H9 (cell line): ENCODE measurements around the gene TTC28. TPM values are rescaled to one million over a fixed set of nuclear protein-coding genes. Genes with fewer than 3 reads are reported as not detected.

Experiments
- DNase-seq: peaks from one replicate; pipeline ENCODE4 v3.0.0-alpha.2; 2017
- H2AFZ ChIP-seq: one replicate; pipeline ENCODE4 v1.6.1; 2013; ENCODE audit warnings: mild to moderate bottlenecking, low read length, control low read depth, moderate library complexity
- H2AK5ac ChIP-seq: 2 replicates; pipeline ENCODE4 v1.6.1; 2013; ENCODE audit warnings: low read length, control low read depth, mixed read lengths; ENCODE audit not compliant: insufficient read length
- H2BK120ac ChIP-seq: one replicate; pipeline ENCODE4 v1.6.1; 2013; ENCODE audit warnings: low read depth, mild to moderate bottlenecking, low read length, control low read depth, inconsistent platforms; ENCODE audit not compliant: poor library complexity, severe bottlenecking
- H2BK12ac ChIP-seq: 2 replicates; pipeline ENCODE4 v1.6.1; 2013; ENCODE audit warnings: low read length, control low read depth, mixed read lengths, low read depth; ENCODE audit not compliant: insufficient read length
- H2BK15ac ChIP-seq: 2 replicates; pipeline ENCODE4 v1.6.1; 2013; ENCODE audit warnings: low read depth, low read length, control low read depth
- H2BK20ac ChIP-seq: one replicate; pipeline ENCODE4 v1.6.1; 2013; ENCODE audit warnings: low read depth, mild to moderate bottlenecking, low read length, control low read depth, inconsistent platforms; ENCODE audit not compliant: poor library complexity, severe bottlenecking
- H2BK5ac ChIP-seq: 2 replicates; pipeline ENCODE4 v1.6.1; 2013; ENCODE audit warnings: low read length, control low read depth, mixed read lengths; ENCODE audit not compliant: insufficient read length
- H3K14ac ChIP-seq: 2 replicates; pipeline ENCODE4 v1.6.1; 2013; ENCODE audit warnings: low read length, control low read depth; ENCODE audit not compliant: insufficient read depth
- H3K18ac ChIP-seq: 2 replicates; pipeline ENCODE4 v1.6.1; 2013; ENCODE audit warnings: low read depth, mild to moderate bottlenecking, mixed read lengths, low read length, control low read depth; ENCODE audit not compliant: insufficient read length
- H3K23ac ChIP-seq: 2 replicates; pipeline ENCODE4 v1.6.1; 2013; ENCODE audit warnings: low read length, control low read depth, mixed read lengths, low read depth; ENCODE audit not compliant: insufficient read length
- H3K23me2 ChIP-seq: 2 replicates; pipeline ENCODE4 v1.6.1; 2013; ENCODE audit warnings: low read depth, mild to moderate bottlenecking, mixed read lengths, low read length, control low read depth; ENCODE audit not compliant: insufficient read length, poor library complexity, severe bottlenecking
- H3K27ac ChIP-seq: 2 replicates; pipeline ENCODE4 v1.5.1; 2013; ENCODE audit warnings: low read length, control low read depth, mixed read lengths, low read depth; ENCODE audit not compliant: insufficient read length
- H3K27me3 ChIP-seq: 2 replicates; pipeline ENCODE4 v1.6.1; 2013; ENCODE audit warnings: low read length, control low read depth, inconsistent platforms; ENCODE audit not compliant: insufficient read depth
- H3K4ac ChIP-seq: 2 replicates; pipeline ENCODE4 v1.6.1; 2013; ENCODE audit warnings: low read depth, mild to moderate bottlenecking, control low read depth, inconsistent platforms, low read length, moderate library complexity
- H3K4me1 ChIP-seq: 2 replicates; pipeline ENCODE4 v1.6.1; 2013; ENCODE audit warnings: low read length, control low read depth, inconsistent platforms; ENCODE audit not compliant: insufficient read depth
- H3K4me2 ChIP-seq: 2 replicates; pipeline ENCODE4 v1.6.1; 2013; ENCODE audit warnings: low read length, control low read depth, mixed read lengths; ENCODE audit not compliant: insufficient read length, insufficient read depth
- H3K56ac ChIP-seq: 2 replicates; pipeline ENCODE4 v1.6.1; 2013; ENCODE audit warnings: low read depth, mild to moderate bottlenecking, mixed read lengths, low read length, control low read depth; ENCODE audit not compliant: insufficient read length
- H3K79me1 ChIP-seq: 2 replicates; pipeline ENCODE4 v1.6.1; 2013; ENCODE audit warnings: low read depth, mild to moderate bottlenecking, moderate library complexity, low read length, control low read depth, inconsistent platforms; ENCODE audit not compliant: insufficient read depth, poor library complexity, severe bottlenecking
- H3K79me2 ChIP-seq: 2 replicates; pipeline ENCODE4 v1.6.1; 2013; ENCODE audit warnings: low read length, control low read depth, inconsistent platforms; ENCODE audit not compliant: insufficient read depth
- H3K9ac ChIP-seq: 2 replicates; pipeline ENCODE4 v1.6.1; 2013; ENCODE audit warnings: low read length, control low read depth, mixed read lengths; ENCODE audit not compliant: insufficient read length; ENCODE audit errors: extremely low read depth
- H3K9me3 ChIP-seq: one replicate; pipeline ENCODE4 v1.6.1; 2013; ENCODE audit warnings: low read depth, low read length, inconsistent platforms; ENCODE audit not compliant: control insufficient read depth
- H3T11ph ChIP-seq: one replicate; pipeline ENCODE4 v1.6.1; 2013; ENCODE audit warnings: mild to moderate bottlenecking, low read length, control low read depth, inconsistent platforms
- H4K20me1 ChIP-seq: one replicate; pipeline ENCODE4 v1.6.1; 2013; ENCODE audit not compliant: control insufficient read depth, insufficient read length, insufficient read depth
- H4K5ac ChIP-seq: 2 replicates; pipeline ENCODE4 v1.6.1; 2013; ENCODE audit warnings: low read depth, mild to moderate bottlenecking, mixed read lengths, low read length, control low read depth; ENCODE audit not compliant: insufficient read length
- H4K8ac ChIP-seq: replicated peaks from 2 replicates; pipeline ENCODE4 v1.6.1; 2013; ENCODE audit warnings: low read length, control low read depth, mixed read lengths, low read depth; ENCODE audit not compliant: insufficient read length
- H4K91ac ChIP-seq: 2 replicates; pipeline ENCODE4 v1.6.1; 2013; ENCODE audit warnings: low read depth, mild to moderate bottlenecking, moderate library complexity, mixed read lengths, low read length, control low read depth; ENCODE audit not compliant: insufficient read length
- H3K27ac Mint-ChIP-seq, 3 experiments: 2 replicates in 2 of 3; 3 replicates in 1 of 3; pipeline ENCODE4 v1.8.0; 2020 to 2021; ENCODE audit warnings: mixed read lengths in 3 of 3, mild to moderate bottlenecking in 1 of 3, moderate library complexity in 1 of 3
- H3K27me3 Mint-ChIP-seq: 2 replicates; pipeline ENCODE4 v1.8.0; 2021; ENCODE audit warnings: low read depth, mild to moderate bottlenecking, moderate library complexity, mixed read lengths
- H3K36me3 Mint-ChIP-seq, 3 experiments: 2 replicates in 2 of 3; 3 replicates in 1 of 3; pipeline ENCODE4 v1.8.0; 2020 to 2021; ENCODE audit warnings: low read depth in 3 of 3, mixed read lengths in 3 of 3; ENCODE audit not compliant: insufficient read depth in 1 of 3
- H3K4me1 Mint-ChIP-seq, 2 experiments: 2 replicates each; pipeline ENCODE4 v1.8.0; 2020; ENCODE audit warnings: mixed read lengths in 2 of 2
- H3K4me3 Mint-ChIP-seq, 2 experiments: 2 replicates in 1 of 2; 3 replicates in 1 of 2; pipeline ENCODE4 v1.8.0; 2020 to 2021; ENCODE audit warnings: mild to moderate bottlenecking in 2 of 2, mixed read lengths in 2 of 2, moderate library complexity in 1 of 2
- H3K9me3 Mint-ChIP-seq, 2 experiments: 2 replicates in 1 of 2; 3 replicates in 1 of 2; pipeline ENCODE4 v1.8.0; 2020; ENCODE audit warnings: mild to moderate bottlenecking in 2 of 2, mixed read lengths in 2 of 2, moderate library complexity in 1 of 2
- total RNA-seq: library from RNA; stranded (reverse); gene quantifications from 2 replicates; pipeline ENCODE4 v1.2.1, GENCODE V29; 2021
- TF ChIP-seq, protein P1 (sequence below): fragments of 200-600 bp; sonication (generic); conservative IDR thresholded peaks from 3 replicates; pipeline ENCODE4 v1.8.0; 2021; ENCODE audit warnings: antibody characterized with exemption, mild to moderate bottlenecking

TTC28 gene
- total RNA-seq, 1 experiment from 2014 or later, result 13.6 TPM

DNA sequence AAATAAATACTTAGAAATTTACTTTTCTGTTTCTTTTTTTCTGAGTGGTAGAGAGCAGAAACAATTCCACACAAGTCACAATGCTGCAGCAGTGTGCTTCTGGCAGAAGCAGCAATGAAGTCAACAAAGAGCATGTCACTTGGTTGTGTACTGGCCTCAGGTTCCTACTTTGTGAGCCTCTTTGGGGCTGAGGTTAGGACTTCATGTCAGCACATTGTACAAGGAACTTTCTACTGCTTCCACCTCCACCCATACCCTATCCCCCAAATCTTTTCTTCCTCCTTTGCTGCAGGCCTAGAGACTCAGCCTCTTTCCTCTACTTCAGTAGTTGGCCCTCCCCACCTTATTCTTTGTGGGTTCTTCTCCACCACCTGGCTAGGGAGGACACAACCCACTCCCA is 507.9 kb downstream of the TTC28 start:
- peaks cover 7 to 13% of the 10 kb centered on the region in 2 experiments; a peak in 4 of 5 replicates for H3K9me3 Mint-ChIP-seq

More for the DNA sequence above, 507.9 kb downstream of the TTC28 start:
- Histone ChIP-seq H2BK20ac (no peak overlapping the region), H3K9me3 (no peaks in the 10 kb centered on the region), H2BK15ac (no peak overlapping the region), H4K91ac (no peak overlapping the region), H3K4me1 (no peaks in the 10 kb centered on the region), H4K20me1 (no peaks in the 10 kb centered on the region), H3K79me1 (no peaks in the 10 kb centered on the region), H4K5ac (no peak overlapping the region), H3K23ac (no peak overlapping the region), H3K9ac (no peak overlapping the region), H3T11ph (no peak overlapping the region), H3K14ac (no peak overlapping the region), H2BK5ac (no peak overlapping the region), H3K56ac (no peak overlapping the region), H3K79me2 (no peaks in the 10 kb centered on the region), H2BK120ac (no peak overlapping the region), H3K27me3 (no peaks in the 10 kb centered on the region), H2AK5ac (no peak overlapping the region), H2BK12ac (no peak overlapping the region), H3K4ac (no peak overlapping the region), H3K23me2 (no peaks in the 10 kb centered on the region), H2AFZ (no peak overlapping the region), H3K18ac (no peak overlapping the region), H3K27ac (no peak overlapping the region), H4K8ac (no peak overlapping the region), H3K4me2 (no peak overlapping the region)
- peak overlapping the region in 1 of 3 experiments; percentile 77; a peak in 1 of 7 replicates for H3K27ac Mint-ChIP-seq
- H3K27me3 Mint-ChIP-seq, result no peaks in the 10 kb centered on the region; the same call in none of the 2 replicates
- TF ChIP-seq, protein P1, sequence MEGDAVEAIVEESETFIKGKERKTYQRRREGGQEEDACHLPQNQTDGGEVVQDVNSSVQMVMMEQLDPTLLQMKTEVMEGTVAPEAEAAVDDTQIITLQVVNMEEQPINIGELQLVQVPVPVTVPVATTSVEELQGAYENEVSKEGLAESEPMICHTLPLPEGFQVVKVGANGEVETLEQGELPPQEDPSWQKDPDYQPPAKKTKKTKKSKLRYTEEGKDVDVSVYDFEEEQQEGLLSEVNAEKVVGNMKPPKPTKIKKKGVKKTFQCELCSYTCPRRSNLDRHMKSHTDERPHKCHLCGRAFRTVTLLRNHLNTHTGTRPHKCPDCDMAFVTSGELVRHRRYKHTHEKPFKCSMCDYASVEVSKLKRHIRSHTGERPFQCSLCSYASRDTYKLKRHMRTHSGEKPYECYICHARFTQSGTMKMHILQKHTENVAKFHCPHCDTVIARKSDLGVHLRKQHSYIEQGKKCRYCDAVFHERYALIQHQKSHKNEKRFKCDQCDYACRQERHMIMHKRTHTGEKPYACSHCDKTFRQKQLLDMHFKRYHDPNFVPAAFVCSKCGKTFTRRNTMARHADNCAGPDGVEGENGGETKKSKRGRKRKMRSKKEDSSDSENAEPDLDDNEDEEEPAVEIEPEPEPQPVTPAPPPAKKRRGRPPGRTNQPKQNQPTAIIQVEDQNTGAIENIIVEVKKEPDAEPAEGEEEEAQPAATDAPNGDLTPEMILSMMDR, result no peak
- peaks cover 6 to 10% (median 8%) of the 10 kb centered on the region in 3 experiments; a peak in 6 of 7 replicates for H3K36me3 Mint-ChIP-seq
- no peak for DNase-seq
- no peak overlapping the region for H3K4me3 Mint-ChIP-seq
- H3K4me1 Mint-ChIP-seq, result peaks cover 7 to 8% of the 10 kb centered on the region in 2 experiments
